Effector CD8-positive, alpha-beta T cell (primary cell): ENCODE data around the gene CCDC154.
"Not testable (repeated sequence)": the region's sequence is repeated elsewhere in the genome, so short reads cannot be mapped to it uniquely, and the experiment has no call there.

Experiments used
- DNase-seq: peaks from one replicate; lab custom pipeline; 2025; lab: John Stamatoyannopoulos, UW
- total RNA-seq, 4 experiments: gene quantifications; one replicate each; lab custom pipeline; 2026; lab: John Stamatoyannopoulos, UW

Gene CCDC154, protein sequence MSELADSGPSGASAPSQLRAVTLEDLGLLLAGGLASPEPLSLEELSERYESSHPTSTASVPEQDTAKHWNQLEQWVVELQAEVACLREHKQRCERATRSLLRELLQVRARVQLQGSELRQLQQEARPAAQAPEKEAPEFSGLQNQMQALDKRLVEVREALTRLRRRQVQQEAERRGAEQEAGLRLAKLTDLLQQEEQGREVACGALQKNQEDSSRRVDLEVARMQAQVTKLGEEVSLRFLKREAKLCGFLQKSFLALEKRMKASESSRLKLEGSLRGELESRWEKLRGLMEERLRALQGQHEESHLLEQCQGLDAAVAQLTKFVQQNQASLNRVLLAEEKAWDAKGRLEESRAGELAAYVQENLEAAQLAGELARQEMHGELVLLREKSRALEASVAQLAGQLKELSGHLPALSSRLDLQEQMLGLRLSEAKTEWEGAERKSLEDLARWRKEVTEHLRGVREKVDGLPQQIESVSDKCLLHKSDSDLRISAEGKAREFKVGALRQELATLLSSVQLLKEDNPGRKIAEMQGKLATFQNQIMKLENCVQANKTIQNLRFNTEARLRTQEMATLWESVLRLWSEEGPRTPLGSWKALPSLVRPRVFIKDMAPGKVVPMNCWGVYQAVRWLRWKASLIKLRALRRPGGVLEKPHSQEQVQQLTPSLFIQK
- 5.2 to 8.7 (median 6.3) reads per million in 4 experiments for total RNA-seq

DNA sequence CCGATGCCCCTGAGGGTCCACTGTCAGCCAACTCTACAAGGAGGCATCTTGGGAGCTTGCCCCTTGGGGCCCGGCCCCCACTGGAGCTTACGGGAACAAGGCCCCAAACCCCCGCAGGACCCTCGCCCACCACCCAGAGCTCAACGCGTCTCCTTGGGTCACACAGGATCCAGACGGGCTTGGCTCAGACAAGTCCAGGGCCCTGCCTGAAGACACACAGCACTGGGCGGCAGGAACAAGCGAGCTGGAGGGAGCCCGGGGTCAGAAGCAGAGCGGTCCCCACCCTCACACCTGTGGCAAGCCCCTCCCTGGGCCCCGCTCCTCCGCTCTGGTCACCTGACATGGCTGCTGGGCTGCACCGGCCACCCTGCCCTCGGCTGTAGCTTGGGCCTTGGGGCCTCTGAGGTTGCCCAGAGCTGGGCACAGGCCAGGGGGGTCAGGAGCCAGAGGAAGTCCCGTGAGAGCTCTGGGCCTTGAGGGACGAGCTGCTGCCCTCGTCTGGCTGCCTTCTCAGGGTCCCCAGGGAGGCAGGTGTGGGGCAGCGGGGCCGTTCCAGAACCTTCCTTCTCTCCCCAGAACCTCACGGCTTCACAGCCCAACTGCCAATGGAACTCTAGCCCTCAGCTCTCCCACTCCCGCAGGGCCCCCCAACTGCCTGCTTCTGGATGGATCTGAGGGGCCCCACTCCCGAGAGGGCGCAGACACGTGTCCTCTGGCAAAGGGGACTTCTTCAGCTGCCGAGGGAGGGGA lies at the start of gene CCDC154:
Gene CCDC154, minus strand, starts transcription at position 577 of the 750 bp plus-strand sequence. Its CDS starts 234 bp downstream, at position 343.
- DNase-seq = no peak

DNA sequence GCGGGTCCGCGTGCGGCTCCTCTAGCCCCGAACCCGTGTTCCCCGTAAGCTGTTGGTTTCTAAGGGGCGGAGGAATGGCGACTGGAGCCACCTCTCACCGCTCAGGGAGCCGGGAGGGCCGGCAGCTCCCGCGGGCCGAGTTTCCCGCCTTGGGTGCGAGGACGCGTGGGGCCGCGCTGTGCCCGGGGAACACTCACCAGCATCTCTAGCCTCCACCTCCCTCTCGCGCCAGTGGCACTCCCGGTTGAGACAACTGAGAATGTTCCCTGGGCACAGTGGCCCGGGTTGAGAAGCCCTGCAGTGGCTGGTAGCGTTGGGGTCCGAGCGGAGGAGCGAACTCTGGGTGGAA lies 49.4 kb upstream of the CCDC154 start:
- no peak for DNase-seq

DNA sequence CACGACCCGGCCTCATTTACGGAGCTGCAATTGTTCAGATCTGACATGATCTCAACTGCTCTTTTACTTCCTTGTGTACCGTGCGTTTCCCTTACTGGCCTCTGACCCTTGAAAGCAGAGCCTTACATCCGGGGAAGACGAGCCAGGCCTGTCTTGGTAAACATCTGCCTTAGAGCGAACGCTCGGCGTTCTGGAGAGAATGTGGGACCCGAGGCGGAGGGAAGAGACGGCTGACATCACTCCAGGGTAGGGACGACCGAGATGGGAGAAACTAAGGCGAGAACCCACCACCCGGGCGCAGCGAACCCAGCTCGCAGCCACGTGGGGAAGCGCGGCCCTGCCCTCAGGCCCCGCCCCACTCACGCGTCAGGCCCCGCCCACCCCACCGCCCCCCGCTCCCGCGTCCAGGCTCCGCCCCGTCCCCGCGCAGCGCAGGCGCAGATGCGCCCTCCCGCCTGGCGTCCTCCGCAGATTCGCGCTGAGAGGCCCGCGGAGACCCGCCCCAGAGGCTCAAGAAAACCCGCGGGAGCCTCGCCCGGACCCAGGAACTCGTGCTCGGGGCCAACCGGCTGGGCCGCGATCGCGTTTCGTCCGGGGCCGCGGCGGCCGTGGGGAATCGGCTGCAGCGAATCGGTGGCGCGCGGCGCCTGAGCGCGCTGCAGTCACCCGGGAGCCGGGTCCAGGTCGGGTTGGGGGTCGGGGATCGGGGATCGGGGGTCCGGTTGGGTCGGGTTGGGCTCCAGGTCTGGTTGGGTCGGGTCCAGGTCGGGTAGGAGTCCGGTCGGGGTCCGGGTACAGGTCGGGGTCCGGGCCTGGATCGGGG lies 48.8 kb upstream of the CCDC154 start, which contains the start of gene TELO2:
Gene TELO2, plus strand, starts transcription at position 438 of the 823 bp plus-strand sequence. CDS start 922 bp downstream, outside the sequence.
- peak; percentile 85 for DNase-seq

DNA sequence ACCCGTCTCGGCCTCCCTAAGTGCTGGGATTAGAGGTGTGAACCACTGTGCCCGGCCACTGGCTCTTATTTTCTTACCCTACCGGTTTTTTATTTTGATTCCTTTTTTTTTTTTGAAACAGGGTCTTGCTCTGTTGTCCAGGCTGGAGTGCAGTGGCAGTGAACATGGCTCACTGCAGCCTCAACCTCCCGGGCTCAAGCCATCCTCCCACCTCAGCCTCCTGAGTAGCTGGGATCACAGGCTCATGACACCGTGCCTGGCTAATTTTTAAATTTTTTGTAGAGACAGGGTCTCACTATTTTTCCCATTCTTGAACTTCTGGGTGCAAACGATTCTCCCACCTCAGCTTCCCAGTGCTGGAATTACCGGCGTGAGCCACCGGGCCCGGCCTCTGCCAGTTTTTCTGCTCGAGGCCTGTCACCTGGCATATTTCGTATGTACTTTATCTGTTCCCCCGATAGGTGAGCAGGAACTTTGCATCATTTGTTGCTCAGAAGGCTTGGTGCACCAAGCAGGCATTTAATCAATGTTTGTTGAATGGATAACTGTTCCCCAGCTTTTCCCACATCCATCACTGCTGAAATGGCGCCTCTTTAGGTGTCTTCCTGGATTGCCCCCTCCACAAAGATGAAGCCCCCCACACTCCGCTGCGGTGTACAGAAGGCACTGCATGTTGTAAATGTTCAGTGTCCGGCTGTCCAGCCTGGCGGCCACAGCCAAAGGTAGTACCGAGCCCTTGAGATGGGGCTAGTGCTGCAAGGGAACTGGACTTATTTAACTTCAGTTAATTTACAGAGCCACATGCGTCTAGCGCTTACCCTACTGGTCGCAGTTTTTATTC lies 47.9 kb upstream of the CCDC154 start:
- no peak for DNase-seq

DNA sequence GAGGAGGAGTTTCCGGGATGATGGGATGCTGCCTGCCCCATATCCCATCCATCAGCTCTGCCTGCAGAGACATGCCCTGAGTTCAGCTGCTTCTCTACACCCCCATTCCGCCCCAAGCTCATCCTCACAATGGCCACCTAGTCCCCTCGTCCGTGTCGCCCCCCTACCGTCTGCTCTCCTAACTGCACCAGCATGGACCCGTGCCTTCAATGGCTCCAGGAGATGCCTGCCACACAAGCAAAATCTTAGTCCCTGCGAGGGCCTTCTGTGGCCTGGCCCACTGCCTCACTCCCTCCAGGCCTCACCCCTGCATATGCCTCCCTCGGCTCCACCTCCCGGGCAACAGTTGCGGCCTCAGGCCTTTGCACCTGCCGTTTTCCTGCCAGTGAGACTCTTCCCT lies 47.0 kb upstream of the CCDC154 start:
- DNase-seq = no peak

DNA sequence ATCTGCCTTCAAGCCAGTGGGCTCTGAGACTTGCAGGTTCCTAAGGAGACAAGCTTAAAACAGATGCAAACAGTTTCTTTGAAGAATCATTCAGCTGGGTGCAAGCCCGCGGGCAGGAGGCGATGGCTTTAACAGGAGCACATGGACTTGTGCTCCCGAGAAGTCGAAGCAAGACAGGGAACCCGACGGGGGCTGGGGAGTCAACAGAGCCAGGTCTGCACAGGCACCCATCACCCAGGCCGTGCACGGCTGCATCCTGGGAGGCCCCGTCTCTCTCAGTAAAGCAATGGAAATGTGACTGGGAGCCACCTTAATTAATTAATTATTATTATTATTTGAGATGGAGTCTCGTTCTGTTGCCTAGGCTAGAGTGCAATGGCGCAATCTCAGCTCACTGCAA lies 44.7 kb upstream of the CCDC154 start:
- no peak for DNase-seq

DNA sequence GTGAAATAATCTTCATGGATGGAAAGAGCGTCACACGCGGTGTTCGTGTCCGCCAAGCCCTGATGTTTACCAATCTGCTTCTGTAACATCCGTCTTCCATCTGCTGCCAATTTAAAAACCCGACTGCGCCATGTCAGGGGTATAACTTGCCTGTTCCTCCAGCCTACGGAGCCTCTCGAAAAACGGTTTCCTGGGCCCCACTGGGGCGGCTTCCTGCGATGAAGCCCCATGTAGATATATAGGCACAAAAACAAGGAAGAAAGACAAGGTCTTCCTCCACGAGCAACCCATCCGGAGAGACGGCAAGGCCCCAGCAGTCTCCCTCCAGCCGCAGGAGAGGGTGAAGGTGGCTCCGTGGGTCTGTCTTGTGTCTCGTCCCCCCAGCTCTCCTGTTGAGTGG lies 44.3 kb upstream of the CCDC154 start, which contains the start of gene PTX4:
Gene PTX4, minus strand, starts transcription at position 326 of the 400 bp plus-strand sequence. Its CDS starts 35 bp downstream, at position 291.
- no peak for DNase-seq

DNA sequence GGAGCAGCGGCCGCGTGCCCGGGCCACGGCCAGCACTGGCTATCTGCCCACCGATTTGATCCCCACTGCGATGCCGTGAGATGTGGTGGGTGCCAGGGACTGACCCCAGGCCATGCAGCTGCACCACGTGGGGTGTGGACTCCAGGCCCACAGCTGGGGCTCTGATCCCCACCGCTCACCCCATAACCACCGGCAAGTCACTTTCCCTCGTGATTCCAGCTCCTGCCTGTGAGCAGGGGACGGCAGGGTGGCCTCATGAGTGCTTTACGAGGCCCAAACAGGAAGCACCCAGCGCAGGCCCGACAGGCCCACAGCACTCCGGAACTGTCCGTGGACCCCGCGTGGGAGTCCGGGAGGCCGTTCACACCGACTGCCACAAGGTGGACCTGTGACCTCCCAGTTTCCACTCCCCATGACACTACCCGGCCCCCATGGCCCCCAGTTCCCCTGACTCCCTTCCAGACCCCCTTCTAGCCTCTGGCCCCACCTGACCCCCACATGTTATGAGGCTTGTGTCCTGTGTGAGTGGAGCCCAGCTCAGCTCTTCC lies 43.8 kb upstream of the CCDC154 start:
- no peak for DNase-seq

DNA sequence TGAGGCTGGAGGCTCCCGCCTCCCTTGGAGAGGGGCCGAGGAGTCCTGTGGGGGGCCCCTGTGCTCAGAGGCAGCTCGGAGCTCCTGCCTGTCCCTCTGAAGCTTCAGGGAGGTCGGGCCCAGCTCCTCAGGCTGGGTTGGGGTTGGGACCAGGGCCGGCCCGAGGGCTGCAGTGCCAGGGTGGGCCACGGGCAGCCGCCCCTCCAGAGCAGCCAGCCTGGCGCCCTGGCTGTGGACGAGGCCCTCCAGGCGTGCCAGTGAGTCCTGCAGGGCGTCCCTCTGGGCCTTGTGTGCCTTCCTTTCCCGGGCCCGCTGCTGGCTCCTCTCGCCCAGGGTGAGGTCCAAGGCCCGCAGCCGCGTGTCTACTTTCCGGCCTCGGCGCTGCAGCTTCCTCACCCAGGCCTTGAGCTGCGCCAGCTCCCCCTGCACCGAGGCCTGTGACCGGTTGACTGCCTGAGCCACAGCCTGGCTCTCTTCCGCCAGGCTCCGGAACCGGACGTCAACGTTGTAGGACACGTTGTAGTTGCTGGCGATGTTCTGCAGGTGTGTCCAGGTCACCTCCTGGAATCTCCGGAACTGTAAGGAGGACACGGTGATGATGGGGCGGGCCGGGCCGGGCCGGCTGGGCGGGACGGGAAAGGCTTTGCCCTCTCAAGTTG lies 43.2 kb upstream of the CCDC154 start:
- DNase-seq = no peak

DNA sequence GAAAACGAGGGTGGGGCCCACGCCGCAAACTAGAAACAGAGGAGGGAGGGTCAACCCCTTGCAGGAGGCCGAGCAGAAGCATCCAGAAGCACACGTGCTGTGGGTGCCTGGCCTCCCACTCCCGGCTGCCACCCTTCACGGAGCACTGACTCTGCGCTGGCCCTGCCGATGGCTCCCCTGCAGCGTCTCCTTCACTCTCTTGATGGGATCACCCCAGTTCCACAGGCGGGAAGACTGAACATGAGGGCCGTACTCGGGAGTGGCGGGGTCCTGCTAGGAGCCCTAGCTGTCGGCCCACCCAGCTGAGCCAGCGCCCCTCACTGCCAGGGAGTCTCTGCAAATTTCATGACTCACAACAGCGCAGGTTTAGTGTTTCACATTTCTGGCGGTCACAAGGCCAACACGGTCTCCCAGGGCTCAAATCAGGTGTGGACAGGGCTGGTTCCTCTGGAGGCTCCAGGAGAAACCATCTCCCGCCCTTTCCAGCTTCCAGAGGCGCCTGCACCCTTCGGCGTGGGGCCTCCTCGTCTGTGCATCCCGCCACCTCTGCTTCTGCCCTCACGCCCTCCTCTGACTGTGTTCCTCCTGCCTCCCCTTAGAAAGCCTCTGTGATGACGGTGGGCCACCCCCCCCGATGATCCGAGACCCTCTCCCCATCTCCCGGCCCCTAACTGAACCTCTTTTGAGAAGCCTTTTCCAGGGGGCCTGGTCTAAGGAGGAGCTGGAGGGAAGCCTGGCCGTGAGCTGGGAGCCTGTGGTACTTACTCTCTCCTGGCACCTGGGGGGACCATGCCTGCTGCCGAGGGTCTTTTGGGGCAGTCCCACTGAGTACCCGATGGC lies 42.4 kb upstream of the CCDC154 start:
- no peak for DNase-seq

DNA sequence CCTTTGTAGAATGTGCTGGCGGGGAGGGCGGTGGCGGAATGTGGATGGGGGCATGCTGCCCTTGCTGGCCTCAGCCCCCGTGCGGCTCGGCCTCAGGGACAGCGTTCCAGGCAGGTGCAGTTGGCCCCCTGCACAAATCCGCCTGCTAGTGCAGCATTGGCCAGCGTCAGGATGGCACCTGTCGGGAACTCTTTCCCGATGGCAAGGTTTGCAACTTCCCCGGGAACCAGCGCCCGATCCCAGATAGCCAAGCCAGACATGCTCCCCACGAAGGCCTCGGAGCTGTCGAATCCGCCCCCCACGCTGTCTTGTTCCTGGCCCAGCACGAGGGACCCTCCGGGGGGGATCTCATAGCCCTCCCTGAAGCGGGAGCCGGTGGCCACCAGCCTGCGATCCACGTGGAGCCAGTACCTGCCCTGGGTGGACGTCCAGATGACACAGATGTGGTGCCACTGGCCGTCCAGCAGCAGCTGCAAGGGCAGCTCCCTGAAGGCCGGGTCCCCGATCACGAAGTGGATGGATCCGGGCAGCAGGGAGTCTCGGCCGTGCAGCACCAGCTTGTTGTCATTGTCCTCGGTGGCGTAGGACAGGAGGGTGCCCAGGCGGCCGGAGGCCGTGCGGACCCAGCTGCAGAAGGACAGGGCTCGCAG lies 41.6 kb upstream of the CCDC154 start:
- DNase-seq = no peak

DNA sequence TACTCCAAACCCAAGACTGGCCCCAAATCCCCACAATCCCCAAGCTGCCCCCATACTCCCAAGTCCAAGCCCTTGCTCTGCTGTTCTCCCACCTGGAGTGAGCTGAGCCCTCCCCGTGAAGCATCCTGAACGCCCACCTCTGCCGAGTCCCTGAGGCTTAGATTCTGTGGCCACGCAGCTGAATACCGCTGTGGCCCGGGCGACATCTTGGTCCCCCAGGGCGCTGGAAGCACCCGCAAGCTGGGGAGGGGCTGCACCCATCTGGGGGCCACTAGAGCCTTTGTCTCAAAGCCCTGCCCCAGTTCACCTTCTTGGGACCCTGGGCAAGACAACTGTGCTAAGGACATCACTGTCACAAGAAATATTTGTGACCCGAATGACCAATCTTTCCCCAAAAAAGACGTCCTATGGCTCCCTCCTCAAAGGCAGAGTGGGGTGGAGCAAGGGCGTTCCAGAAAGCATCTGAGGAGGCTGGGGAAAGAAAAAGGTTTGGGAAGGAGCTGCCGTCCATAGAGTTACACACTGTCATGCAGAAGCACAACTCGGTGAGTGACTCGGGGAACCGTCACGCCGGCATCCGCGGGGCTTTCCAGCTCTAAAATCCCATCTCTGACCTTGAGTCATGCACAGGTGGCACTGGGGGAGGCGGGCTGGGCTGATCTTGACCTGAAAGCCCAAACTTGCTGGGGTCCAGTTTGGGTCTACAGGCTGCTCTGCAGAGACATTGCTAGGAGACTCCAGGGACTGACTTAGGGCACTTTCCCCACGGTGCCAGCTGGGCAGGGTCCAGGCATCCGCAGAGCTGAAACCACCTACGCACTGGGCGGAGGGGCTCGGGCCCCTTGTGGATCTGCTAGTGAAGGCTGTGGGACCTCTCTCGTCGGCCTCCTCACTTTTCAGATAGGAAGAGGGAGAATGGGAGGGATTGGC lies 37.8 kb upstream of the CCDC154 start:
- no peak for DNase-seq

DNA sequence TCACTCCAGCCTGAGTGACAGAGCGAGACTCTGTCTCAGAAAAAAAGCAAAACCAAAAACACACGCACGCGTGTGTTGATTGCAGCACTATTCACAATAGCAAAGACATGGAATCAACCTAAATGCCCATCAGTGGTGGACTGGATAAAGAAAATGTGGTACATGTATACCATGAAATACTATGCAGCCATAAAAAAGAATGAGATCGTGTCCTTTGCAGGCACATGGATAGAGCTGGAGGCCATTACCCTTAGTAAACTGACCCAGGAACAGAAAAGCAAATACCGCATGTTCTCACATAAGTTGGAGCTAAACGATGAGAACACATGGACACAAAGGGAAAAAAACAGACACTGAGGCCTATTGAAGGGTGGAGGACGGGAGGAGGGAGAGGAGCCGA lies 34.6 kb upstream of the CCDC154 start:
- not testable (repeated sequence) for DNase-seq

DNA sequence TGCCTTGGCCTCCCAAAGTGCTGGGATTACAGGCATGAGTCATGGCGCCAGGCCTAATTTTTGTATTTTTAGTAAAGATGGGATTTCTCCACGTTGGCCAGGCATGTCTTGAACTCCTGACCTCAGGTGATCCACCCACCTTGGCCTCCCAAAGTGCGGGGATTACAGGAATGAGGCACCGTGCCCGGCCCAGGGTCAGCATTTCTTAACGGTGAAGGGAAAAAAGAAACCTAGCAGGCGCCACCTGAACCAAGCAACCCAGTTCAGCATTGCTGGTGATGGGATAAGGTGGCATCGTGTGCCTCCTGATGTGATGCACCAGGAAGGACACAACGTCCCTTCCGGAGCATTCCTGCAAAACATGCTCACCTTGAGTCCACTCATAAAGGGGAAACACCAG lies 32.7 kb upstream of the CCDC154 start:
- DNase-seq = no peak

DNA sequence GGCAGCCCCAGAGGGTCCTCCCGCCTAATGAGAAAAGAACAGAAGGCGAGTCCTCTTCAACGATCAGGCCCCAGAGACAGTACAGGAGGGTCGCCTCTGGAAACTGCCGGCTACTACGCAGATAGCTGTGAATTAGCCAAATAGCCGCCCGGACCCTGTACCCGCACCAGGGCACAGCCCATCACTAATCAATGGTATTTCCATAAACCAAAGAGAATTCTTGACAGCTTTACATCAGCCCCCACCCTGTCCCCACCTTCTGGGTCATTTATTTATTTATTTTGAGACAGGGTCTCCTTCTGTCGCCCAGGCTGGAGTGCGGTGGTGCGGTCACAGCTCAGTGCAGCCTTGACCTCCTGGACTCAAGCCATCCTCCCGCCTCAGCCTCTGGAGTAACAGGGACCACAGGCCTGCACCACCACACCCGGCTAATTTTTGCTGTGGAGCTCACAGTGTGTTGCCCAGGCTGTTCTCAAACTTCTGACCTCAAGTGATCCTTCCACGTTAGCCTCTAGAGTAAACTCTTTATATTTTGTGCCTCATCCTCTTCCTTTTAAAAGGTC lies 31.3 kb upstream of the CCDC154 start:
- DNase-seq = no peak

DNA sequence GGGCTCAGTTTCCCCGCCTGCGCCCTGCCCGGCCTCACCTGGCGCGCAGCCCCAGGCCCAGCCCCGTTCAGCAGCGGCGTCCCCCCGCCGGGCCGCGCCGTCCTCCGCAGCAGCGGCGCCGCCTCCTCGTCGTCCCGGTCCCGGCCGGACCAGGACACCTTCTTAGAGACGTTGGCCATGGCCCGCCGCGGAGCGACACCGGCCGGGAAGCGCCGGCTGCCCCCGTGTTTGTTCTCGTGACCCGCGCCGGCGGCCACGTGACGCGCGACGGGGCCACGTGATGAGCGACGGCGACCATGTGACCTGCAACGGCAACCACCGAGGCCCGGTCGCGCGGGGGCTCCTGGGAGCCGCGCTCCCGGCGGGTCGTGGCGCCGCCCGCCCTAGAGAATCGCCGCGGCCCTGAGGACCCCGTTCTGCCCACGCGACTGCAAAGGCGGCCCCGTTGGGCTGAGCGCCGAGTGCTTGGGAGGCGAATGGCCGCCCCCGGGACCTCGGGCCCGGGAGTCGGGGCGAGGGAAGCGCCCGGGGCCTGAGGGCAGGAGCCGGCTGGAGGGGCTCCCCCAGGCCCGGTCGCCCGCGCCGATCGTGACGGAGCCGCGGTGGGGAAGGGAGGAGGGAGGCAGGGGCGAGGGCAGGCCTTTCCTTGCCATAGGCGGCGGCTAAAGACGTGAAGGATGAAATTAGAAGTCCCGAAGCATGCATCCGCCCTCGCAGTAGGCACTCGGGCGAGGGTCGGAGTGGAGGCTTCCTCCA lies 30.6 kb upstream of the CCDC154 start, which contains the start of gene CLCN7:
Gene CLCN7, minus strand, starts transcription at position 233 of the 756 bp plus-strand sequence. Its CDS starts 54 bp downstream, at position 179.
- peak; percentile 78 for DNase-seq
